A549 treated with Hydrocortisone at 1 μM for 4 hours (cell line): ENCODE data around the gene MPND. TPM values are rescaled to one million over a fixed set of nuclear protein-coding genes. Genes with fewer than 3 reads are reported as not detected.

ENCODE experiments used
- total RNA-seq: library from RNA; stranded (reverse); fragments of 200-300 nt; extraction: Qiagen RNA extraction; gene quantifications from 5 replicates; pipeline ENCODE4 v1.2.3, GENCODE V29; 2022

MPND gene
- 8.6 to 12.4 TPM (median 10.9 TPM) in 5 replicates for total RNA-seq

GRCh38 chr19:4343370-4344307 lies at the start of gene MPND:
TSS of gene MPND (plus strand) at chr19:4343562. CDS start at chr19:4343594, 32 bp downstream.

DNA sequence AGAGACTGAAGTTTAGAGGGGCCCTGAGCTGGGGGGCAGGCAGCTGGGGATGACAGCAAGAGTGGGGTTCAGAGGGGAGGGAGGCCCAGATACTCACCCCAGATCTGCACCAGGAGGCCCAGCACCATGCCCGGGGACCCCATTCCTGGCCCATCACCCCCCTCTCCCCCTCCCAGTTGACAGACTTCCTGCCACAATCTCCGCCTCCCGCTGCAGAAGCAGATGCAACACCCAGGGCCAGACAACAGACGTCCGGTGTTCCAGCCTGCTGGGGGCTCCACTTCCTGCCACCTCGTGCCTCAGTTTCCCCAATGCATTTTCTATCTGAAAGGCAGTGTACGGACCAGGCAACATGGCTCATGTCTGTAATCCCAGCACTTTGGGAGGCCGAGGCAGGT lies 41.1 kb upstream of the MPND start, which contains the start of gene TMIGD2:
TMIGD2 (minus strand) TSS at position 147 of the 398 bp plus-strand sequence; CDS start at position 143, 4 bp downstream.

GRCh38 chr19:4304538-4305256 lies 38.7 kb upstream of the MPND start, which contains the start of gene FSD1:
TSS of gene FSD1 (plus strand) at chr19:4304598. CDS start at chr19:4304747, 149 bp downstream.

DNA sequence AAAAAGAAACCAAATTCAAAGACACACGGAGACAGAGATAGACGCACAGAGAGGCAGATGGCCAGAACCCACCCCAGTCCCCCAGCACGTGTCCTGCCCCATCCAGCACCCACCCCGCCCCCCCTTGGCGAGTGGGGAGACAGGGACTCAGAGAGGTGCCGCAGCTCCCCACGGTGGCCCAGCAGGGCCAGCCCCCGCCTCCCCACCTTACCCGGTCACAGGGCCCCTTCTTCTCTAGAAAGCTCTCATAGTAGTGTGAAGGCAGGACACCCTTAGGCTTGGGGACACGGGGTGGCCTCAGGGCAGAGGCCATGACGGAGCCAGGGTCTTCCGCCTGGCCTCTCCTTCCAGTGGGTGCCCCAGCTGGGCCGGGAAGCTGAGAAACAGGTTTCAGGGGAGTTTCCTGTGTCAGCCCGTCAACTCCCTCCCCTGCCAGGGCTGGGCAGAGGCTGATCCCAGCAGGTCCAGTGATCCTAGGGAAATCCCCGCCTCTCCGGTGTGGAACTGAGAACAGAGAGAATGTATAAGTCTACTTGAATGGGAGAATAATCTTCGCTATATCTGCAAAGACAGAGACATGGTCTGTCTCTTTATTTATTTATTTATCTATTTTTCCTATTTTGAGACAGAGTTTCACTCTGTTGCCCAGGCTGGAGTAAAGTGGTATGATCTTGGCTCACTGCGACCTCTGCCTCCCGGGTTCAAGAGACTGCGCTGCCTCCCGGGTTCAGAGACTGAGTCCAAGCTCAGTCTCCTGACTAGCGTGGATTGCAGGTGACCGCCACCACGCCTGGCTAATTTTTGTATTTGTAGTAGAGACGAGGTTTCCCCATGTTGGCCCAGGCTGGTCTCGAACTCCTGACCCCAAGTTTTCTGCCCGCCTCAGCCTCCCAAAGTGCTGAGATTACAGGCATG lies 4.7 kb upstream of the MPND start, which contains the start of gene STAP2:
STAP2 (minus strand) TSS at position 387 of the 915 bp plus-strand sequence; CDS start at position 313, 74 bp downstream.

DNA sequence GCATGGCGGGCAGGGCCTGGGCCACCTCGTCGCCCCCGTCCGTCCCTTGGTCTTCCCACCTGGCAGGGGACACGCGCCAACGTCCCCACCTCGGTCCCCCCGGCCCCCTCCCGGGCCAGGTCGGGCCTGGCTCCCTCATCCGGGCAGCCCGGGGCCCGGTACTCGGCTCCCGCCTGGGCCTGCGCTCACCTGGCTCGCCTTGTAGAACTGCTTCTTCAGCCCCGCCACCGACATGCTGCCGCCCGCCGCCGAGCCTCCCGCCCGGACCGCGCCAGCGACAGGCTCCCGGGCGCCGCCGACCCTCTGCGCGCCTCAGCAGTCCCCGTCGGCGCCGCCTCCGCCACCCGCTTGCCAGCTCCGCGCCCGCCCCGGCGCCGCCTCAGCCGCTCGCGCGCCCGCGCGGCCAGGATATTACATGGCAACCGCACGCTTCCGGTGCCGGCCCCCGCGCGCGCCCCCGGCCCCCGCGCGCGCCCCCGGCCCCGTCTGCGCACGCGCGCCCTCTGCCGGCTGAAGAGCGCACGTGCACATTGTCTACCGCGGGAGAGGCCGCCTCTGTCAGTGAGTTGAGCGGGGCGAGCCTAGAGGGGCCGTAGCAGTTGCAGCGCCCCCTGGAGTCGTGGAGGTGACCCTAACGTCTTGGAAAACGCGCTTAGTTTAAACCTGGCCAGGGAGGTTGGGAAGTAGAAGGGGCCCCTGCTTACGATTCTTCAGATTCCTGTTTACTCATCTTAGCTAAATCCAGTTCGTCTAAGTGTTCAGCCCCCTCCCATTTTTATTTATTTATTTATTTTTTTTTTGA lies 57.0 kb downstream of the MPND start, which contains the start of gene SH3GL1:
SH3GL1 (minus strand) TSS at position 413 of the 802 bp plus-strand sequence; CDS start at position 234, 179 bp downstream.

DNA sequence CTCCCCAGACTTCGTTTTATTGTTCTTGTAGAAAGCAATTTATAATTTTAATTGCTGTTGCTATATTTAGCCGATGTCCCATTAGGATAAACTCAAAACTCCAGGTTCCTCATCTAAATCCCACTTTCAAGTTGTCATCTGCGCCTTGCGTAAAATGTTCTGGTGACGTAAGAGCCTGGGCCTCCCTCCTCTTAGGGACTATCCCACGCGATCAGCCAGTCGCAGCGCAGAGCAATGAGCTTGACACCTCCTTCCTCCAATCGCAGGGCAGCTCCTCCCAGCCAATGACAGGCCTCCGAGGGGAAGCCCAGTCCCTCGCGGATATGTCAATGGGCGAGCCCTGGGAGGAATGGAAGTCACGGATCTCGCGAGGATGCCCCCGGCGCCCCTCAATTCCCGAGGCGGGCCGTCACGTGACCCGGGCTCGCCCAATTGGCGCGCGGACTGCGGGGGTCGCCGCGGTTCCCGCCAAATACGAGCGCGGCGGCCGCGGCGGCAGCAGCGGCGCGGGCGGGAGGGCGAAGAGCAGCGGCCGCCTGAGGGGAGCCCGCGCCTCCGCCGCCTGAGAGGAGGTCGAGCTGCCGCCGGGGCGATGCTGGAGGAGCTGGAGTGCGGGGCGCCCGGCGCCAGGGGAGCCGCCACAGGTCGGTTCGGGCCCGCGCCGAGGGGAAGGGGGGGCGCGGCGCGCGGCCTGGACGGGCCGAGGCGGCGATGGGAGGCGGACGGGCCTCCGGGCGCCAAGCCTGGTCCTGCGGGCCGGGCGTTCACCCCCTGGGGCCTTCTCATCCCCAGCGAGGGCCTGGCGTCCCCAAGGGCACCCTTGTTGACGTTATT lies 59.0 kb downstream of the MPND start, which contains the start of gene CHAF1A:
CHAF1A (plus strand) TSS at position 470 of the 834 bp plus-strand sequence; CDS start at position 593, 123 bp downstream.

Other genes starting within 250 kb of the MPND start
- gene MAP2K2, start 219.4 kb upstream of the MPND start, total RNA-seq = 128 to 186 TPM (median 169 TPM) in 5 replicates
- gene CREB3L3, start 189.9 kb upstream of the MPND start, total RNA-seq = 0.03 to 0.13 TPM (median 0.08 TPM) in 5 replicates
- gene SIRT6, start 161.0 kb upstream of the MPND start, total RNA-seq = 27.9 to 37.4 TPM (median 33.5 TPM) in 5 replicates
- gene ANKRD24, start 160.9 kb upstream of the MPND start, total RNA-seq = 0.14 to 0.24 TPM (median 0.22 TPM) in 5 replicates
- 2.5 to 3.9 TPM (median 3.4 TPM) in 5 replicates for gene EBI3, start 114.0 kb upstream of the MPND start, total RNA-seq
- 17.9 to 21.7 TPM (median 19.3 TPM) in 5 replicates for gene YJU2, start 96.5 kb upstream of the MPND start, total RNA-seq
- gene SHD, start 64.3 kb upstream of the MPND start, total RNA-seq = 0.07 TPM in 1 of 5 replicates, not detected in the others
- gene TMIGD2, start 41.2 kb upstream of the MPND start, total RNA-seq = not detected in 5 replicates
- 7.6 to 8.8 TPM (median 7.8 TPM) in 5 replicates for gene FSD1, start 39.0 kb upstream of the MPND start, total RNA-seq
- gene STAP2, start 4.7 kb upstream of the MPND start, total RNA-seq = 0.22 TPM in 1 of 5 replicates, not detected in the others
- 50.2 to 59.5 TPM (median 56.2 TPM) in 5 replicates for gene SH3GL1, start 57.0 kb downstream of the MPND start, total RNA-seq
- 19.7 to 23.9 TPM (median 20.6 TPM) in 5 replicates for gene CHAF1A, start 59.1 kb downstream of the MPND start, total RNA-seq
- 44.1 to 58.8 TPM (median 57.7 TPM) in 5 replicates for gene UBXN6, start 114.2 kb downstream of the MPND start, total RNA-seq
- 24.4 to 28.0 TPM (median 25.7 TPM) in 5 replicates for gene HDGFL2, start 128.7 kb downstream of the MPND start, total RNA-seq
- 0.10 to 0.16 TPM (median 0.12 TPM) in 5 replicates for gene PLIN4, start 174.9 kb downstream of the MPND start, total RNA-seq
- 0.06 to 0.20 TPM (median 0.12 TPM) in 5 replicates for gene PLIN5, start 191.7 kb downstream of the MPND start, total RNA-seq
- 0.06 to 0.24 TPM (median 0.08 TPM) in 5 replicates for gene LRG1, start 196.5 kb downstream of the MPND start, total RNA-seq
- 5.1 to 5.9 TPM (median 5.8 TPM) in 5 replicates for gene SEMA6B, start 216.1 kb downstream of the MPND start, total RNA-seq